ENCODE results near the gene GALNT18. TPM values are rescaled to one million over a fixed set of nuclear protein-coding genes. Genes with fewer than 3 reads are reported as not detected.
A peak's percentile ranks its signal among the peaks of the same experiment; 100 is the strongest.

GALNT18 gene
- total RNA-seq, 1 experiment from 2014 or later, result 5.7 TPM

- no peak for DNase-seq (ENCODE audit: low spot score)
These were observed 34.7 kb downstream of the GALNT18 start for GRCh38 chr11:11587122-11587521.

- no peak for DNase-seq (ENCODE audit: low spot score)
These were observed 35.3 kb downstream of the GALNT18 start for GRCh38 chr11:11586465-11586864.

- DNase-seq (ENCODE audit: low spot score), result no peak
These were observed 36.9 kb downstream of the GALNT18 start for GRCh38 chr11:11584937-11585336.

- DNase-seq (ENCODE audit: low spot score), result peak; percentile 85
These were observed 37.3 kb downstream of the GALNT18 start for GRCh38 chr11:11584530-11584810.

- no peak for DNase-seq (ENCODE audit: low spot score)
These were observed 37.8 kb downstream of the GALNT18 start for GRCh38 chr11:11583801-11584529.

- no peak for DNase-seq (ENCODE audit: low spot score)
These were observed 39.6 kb downstream of the GALNT18 start for GRCh38 chr11:11582011-11582701.

GRCh38 chr11:11581481-11581880, 40.3 kb downstream of the GALNT18 start:
- no peak for DNase-seq (ENCODE audit: low spot score)

- DNase-seq (ENCODE audit: low spot score), result no peak
These were observed 40.9 kb downstream of the GALNT18 start for GRCh38 chr11:11580841-11581411.

- DNase-seq (ENCODE audit: low spot score), result no peak
These were observed 41.8 kb downstream of the GALNT18 start for GRCh38 chr11:11580012-11580411.

GRCh38 chr11:11579012-11579988, 42.5 kb downstream of the GALNT18 start:
- DNase-seq (ENCODE audit: low spot score), result no peak

GRCh38 chr11:11577932-11578911, 43.6 kb downstream of the GALNT18 start:
- no peak for DNase-seq (ENCODE audit: low spot score)

- peak; percentile 80 for DNase-seq (ENCODE audit: low spot score)
These were observed 44.5 kb downstream of the GALNT18 start for GRCh38 chr11:11577251-11577855.

- no peak for DNase-seq (ENCODE audit: low spot score)
These were observed 47.2 kb downstream of the GALNT18 start for GRCh38 chr11:11574373-11575287.

GRCh38 chr11:11572386-11572785, 49.4 kb downstream of the GALNT18 start:
- no peak for DNase-seq (ENCODE audit: low spot score)

GRCh38 chr11:11571893-11572292, 49.9 kb downstream of the GALNT18 start:
- DNase-seq (ENCODE audit: low spot score), result no peak

- DNase-seq (ENCODE audit: low spot score), result no peak
These were observed 51.0 kb downstream of the GALNT18 start for GRCh38 chr11:11570823-11571222.

- DNase-seq (ENCODE audit: low spot score), result peak; percentile 33
These were observed 51.8 kb downstream of the GALNT18 start for GRCh38 chr11:11569936-11570491.

- DNase-seq (ENCODE audit: low spot score), result no peak
These were observed 53.1 kb downstream of the GALNT18 start for GRCh38 chr11:11568651-11569229.

All from A172 (cell line).